Measurements from ENCODE around the gene ZNF800. TPM values are rescaled to one million over a fixed set of nuclear protein-coding genes. Genes with fewer than 3 reads are reported as not detected.
"Not testable (repeated sequence)": the region's sequence is repeated elsewhere in the genome, so short reads cannot be mapped to it uniquely, and the experiment has no call there.

ZNF800 gene
- total RNA-seq, 1 experiment from 2014 or later, result 36.5 TPM

- CTCF ChIA-PET, result no interaction called here
- TF ChIP-seq, protein P1, sequence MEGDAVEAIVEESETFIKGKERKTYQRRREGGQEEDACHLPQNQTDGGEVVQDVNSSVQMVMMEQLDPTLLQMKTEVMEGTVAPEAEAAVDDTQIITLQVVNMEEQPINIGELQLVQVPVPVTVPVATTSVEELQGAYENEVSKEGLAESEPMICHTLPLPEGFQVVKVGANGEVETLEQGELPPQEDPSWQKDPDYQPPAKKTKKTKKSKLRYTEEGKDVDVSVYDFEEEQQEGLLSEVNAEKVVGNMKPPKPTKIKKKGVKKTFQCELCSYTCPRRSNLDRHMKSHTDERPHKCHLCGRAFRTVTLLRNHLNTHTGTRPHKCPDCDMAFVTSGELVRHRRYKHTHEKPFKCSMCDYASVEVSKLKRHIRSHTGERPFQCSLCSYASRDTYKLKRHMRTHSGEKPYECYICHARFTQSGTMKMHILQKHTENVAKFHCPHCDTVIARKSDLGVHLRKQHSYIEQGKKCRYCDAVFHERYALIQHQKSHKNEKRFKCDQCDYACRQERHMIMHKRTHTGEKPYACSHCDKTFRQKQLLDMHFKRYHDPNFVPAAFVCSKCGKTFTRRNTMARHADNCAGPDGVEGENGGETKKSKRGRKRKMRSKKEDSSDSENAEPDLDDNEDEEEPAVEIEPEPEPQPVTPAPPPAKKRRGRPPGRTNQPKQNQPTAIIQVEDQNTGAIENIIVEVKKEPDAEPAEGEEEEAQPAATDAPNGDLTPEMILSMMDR (IDR thresholded peaks at IDR 0.05; ENCODE audit: unreplicated experiment), result no peak
- no TSS peak for BruUV-seq (replicated peaks)
- Mint-ChIP-seq H3K4me3 (ENCODE audit: low read depth, unreplicated experiment) (no peak overlapping the region), H3K27me3 (ENCODE audit: unreplicated experiment) (peaks cover 36% of the 10 kb centered on the region), H3K9me3 (ENCODE audit: low read depth, unreplicated experiment) (no peaks in the 10 kb centered on the region), H3K36me3 (ENCODE audit: insufficient read depth, unreplicated experiment) (peaks cover 4% of the 10 kb centered on the region), H3K27ac (ENCODE audit: unreplicated experiment) (no peak overlapping the region), H3K4me1 (ENCODE audit: low read depth, unreplicated experiment) (no peaks in the 10 kb centered on the region)
- intact Hi-C loops (cut with micrococcal nuclease; ENCODE audit: unreplicated experiment), result no loop called here
- DNase-seq, result no peak
Observed at GRCh38 chr7:127437241-127437640, 44.7 kb upstream of the ZNF800 start.

DNA sequence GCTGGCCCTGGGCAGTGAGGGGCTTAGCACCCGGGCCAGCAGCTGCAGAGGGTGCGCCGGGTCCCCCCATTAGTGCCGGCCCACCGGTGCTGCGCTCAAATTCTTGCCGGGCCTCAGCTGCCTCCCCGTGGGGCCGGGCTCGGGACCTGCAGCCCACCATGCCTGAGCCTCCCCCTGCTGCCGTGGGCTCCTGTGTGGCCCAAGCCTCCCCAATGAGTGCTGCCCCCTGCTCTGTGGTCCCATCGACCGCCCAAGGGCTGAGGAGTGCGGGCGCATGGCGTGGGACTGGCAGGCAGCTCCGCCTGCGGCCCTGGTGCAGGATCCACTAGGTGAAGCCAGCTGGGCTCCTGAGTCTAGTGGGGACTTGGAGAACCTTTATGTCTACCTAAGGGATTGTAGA is 36.8 kb upstream of the ZNF800 start:
- H3K27me3 Mint-ChIP-seq (ENCODE audit: unreplicated experiment), result peaks cover 23% of the 10 kb centered on the region
- BruUV-seq (replicated peaks); CTCF ChIA-PET; H3K27ac Mint-ChIP-seq (ENCODE audit: unreplicated experiment); H3K36me3 Mint-ChIP-seq (ENCODE audit: insufficient read depth, unreplicated experiment); H3K4me1 Mint-ChIP-seq (ENCODE audit: low read depth, unreplicated experiment); DNase-seq; H3K9me3 Mint-ChIP-seq (ENCODE audit: low read depth, unreplicated experiment); intact Hi-C loops (cut with micrococcal nuclease; ENCODE audit: unreplicated experiment); H3K4me3 Mint-ChIP-seq (ENCODE audit: low read depth, unreplicated experiment): not testable (repeated sequence)

DNA sequence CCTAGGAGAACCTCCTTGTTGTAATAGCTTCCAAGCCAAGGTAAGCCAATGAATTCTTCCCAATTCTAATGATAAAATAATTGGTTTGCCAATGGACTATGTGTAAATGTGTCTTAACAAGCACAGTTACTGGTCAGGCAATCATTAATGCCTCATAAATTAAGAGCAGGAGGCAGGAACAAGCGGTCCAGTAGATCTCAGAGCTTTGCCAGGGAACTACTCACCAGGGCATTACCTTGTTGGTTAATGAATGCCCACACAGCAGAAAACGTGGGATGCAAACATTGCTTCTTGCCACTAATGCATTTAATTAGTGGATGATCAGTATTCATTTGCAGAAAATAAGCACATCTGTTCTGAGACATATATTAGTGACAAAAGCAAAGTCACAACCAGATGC is 26.7 kb upstream of the ZNF800 start:
- peaks cover 2% of the 10 kb centered on the region for H3K9me3 Mint-ChIP-seq (ENCODE audit: low read depth, unreplicated experiment)
- intact Hi-C loops (cut with micrococcal nuclease; ENCODE audit: unreplicated experiment), result no loop called here

GRCh38 chr7:127418459-127418858 is 26.0 kb upstream of the ZNF800 start:
- CTCF ChIA-PET, result no interaction called here
- Mint-ChIP-seq H3K4me3 (ENCODE audit: low read depth, unreplicated experiment) (no peak overlapping the region), H3K36me3 (ENCODE audit: insufficient read depth, unreplicated experiment) (no peaks in the 10 kb centered on the region), H3K27me3 (ENCODE audit: unreplicated experiment) (peaks cover 32% of the 10 kb centered on the region), H3K4me1 (ENCODE audit: low read depth, unreplicated experiment) (no peaks in the 10 kb centered on the region), H3K9me3 (ENCODE audit: low read depth, unreplicated experiment) (peaks cover 2% of the 10 kb centered on the region), H3K27ac (ENCODE audit: unreplicated experiment) (no peak overlapping the region)
- intact Hi-C loops (cut with micrococcal nuclease; ENCODE audit: unreplicated experiment), result no loop called here
- no peak for DNase-seq
- no TSS peak for BruUV-seq (replicated peaks)
- TF ChIP-seq, protein P1 (IDR thresholded peaks at IDR 0.05; ENCODE audit: unreplicated experiment), result no peak

More for the DNA sequence above, 26.7 kb upstream of the ZNF800 start:
- no peaks in the 10 kb centered on the region for H3K4me1 Mint-ChIP-seq (ENCODE audit: low read depth, unreplicated experiment)
- CTCF ChIA-PET, result no interaction called here
- BruUV-seq (replicated peaks), result no TSS peak
- H3K4me3 Mint-ChIP-seq (ENCODE audit: low read depth, unreplicated experiment), result no peak overlapping the region
- no peak for DNase-seq
- TF ChIP-seq, protein P1 (IDR thresholded peaks at IDR 0.05; ENCODE audit: unreplicated experiment), result no peak
- no peak overlapping the region for H3K27ac Mint-ChIP-seq (ENCODE audit: unreplicated experiment)
- peaks cover 33% of the 10 kb centered on the region for H3K27me3 Mint-ChIP-seq (ENCODE audit: unreplicated experiment)
- H3K36me3 Mint-ChIP-seq (ENCODE audit: insufficient read depth, unreplicated experiment), result no peaks in the 10 kb centered on the region

- Mint-ChIP-seq H3K4me3 (ENCODE audit: low read depth, unreplicated experiment) (no peak overlapping the region), H3K4me1 (ENCODE audit: low read depth, unreplicated experiment) (no peaks in the 10 kb centered on the region), H3K27ac (ENCODE audit: unreplicated experiment) (no peak overlapping the region), H3K9me3 (ENCODE audit: low read depth, unreplicated experiment) (peaks cover 2% of the 10 kb centered on the region), H3K36me3 (ENCODE audit: insufficient read depth, unreplicated experiment) (no peaks in the 10 kb centered on the region), H3K27me3 (ENCODE audit: unreplicated experiment) (peaks cover 32% of the 10 kb centered on the region)
- intact Hi-C loops (cut with micrococcal nuclease; ENCODE audit: unreplicated experiment), result no loop called here
- DNase-seq, result no peak
- no TSS peak for BruUV-seq (replicated peaks)
- TF ChIP-seq, protein P1 (IDR thresholded peaks at IDR 0.05; ENCODE audit: unreplicated experiment), result no peak
- CTCF ChIA-PET, result no interaction called here
Observed at GRCh38 chr7:127417346-127417745, 24.8 kb upstream of the ZNF800 start.
